SK-N-MC (cell line): ENCODE measurements around the gene IRS1.

Source experiments
- EZH2 ChIP-seq: fragments of 200-600 bp; sonication (generic); IDR thresholded peaks from one replicate; pipeline ENCODE4 v1.6.1; 2017; ENCODE audit warnings: antibody characterized with exemption
- POLR2AphosphoS5 ChIP-seq: IDR thresholded peaks from 2 replicates; pipeline ENCODE4 v1.6.1; 2012; ENCODE audit warnings: mild to moderate bottlenecking, low read depth, low read length, borderline replicate concordance

- TF ChIP-seq EZH2 (no peak), POLR2AphosphoS5 (no peak)
Measured at GRCh38 chr2:226767056-226767813, 32.4 kb downstream of the IRS1 start.
